Esophagus squamous epithelium (tissue), 4 donors: ENCODE measurements around the gene AQP1.

Experiments
- CTCF ChIP-seq, 6 experiments: fragments of 450-650 bp in 4 of 6; fragments of 200-600 bp in 2 of 6; sonication (generic) in 2 of 6; IDR thresholded peaks; one replicate each; pipeline ENCODE4 v1.5.1; 2016 to 2019; ENCODE audit warnings: antibody characterized with exemption in 6 of 6, mild to moderate bottlenecking in 4 of 6, moderate library complexity in 4 of 6
- POLR2A ChIP-seq, 4 donors: fragments of 450-650 bp; IDR thresholded peaks; one replicate each; pipeline ENCODE4 v1.6.1; 2017; ENCODE audit warnings: antibody characterized with exemption in 4 of 4, mild to moderate bottlenecking in 4 of 4, moderate library complexity in 3 of 4

GRCh38 chr7:30900053-30900452 lies 11.6 kb upstream of the AQP1 start:
- TF ChIP-seq CTCF (IDR thresholded peaks at IDR 0.05) (no peak), POLR2A (IDR thresholded peaks at IDR 0.05) (no peak)
